ENCODE data around the gene KRTAP5-1. TPM values are rescaled to one million over a fixed set of nuclear protein-coding genes. Genes with fewer than 3 reads are reported as not detected.
A peak's percentile ranks its signal among the peaks of the same experiment; 100 is the strongest.

Gene KRTAP5-1
- total and polyA plus RNA-seq, 10 of the 15 experiments (the other 5 are each of a cell fraction or from before 2014, with no cell fraction given), result not detected

DNA sequence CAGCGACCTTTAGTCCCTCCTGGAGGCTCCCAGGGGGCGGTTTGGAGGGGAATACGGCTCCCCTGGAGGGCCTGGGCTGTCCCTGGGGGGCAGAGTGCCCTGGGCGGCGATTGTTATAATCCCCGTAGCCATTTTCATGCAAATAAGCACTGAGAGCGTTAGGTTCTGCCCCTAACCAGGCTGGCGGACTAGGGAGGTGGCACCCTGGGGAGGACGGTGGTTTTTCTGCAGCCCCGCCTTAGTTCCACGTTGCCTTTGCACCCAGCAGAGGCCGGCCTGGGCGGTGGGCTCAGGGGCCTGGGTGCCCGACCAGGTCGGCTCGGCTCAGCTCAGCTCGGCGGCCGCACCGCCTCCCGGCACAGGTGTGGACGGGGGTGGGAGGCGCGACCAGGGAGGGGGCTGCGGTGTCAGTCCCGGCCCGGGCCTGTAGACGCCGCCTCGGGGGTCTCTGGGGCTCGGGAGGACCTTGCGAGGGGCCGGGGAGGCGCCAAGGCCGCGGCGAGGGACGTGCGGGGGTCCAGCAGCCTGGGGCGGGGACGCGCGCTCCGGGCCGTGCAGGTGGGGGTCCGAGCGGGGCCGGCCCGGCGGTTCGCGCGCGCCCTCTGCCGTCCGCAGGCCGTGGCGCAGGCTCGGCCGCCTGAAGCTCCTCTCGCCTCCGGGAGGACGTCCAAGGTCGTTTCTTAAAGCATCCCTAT lies 10.7 kb downstream of the KRTAP5-1 start (continued):
- TF ChIP-seq, protein P1, sequence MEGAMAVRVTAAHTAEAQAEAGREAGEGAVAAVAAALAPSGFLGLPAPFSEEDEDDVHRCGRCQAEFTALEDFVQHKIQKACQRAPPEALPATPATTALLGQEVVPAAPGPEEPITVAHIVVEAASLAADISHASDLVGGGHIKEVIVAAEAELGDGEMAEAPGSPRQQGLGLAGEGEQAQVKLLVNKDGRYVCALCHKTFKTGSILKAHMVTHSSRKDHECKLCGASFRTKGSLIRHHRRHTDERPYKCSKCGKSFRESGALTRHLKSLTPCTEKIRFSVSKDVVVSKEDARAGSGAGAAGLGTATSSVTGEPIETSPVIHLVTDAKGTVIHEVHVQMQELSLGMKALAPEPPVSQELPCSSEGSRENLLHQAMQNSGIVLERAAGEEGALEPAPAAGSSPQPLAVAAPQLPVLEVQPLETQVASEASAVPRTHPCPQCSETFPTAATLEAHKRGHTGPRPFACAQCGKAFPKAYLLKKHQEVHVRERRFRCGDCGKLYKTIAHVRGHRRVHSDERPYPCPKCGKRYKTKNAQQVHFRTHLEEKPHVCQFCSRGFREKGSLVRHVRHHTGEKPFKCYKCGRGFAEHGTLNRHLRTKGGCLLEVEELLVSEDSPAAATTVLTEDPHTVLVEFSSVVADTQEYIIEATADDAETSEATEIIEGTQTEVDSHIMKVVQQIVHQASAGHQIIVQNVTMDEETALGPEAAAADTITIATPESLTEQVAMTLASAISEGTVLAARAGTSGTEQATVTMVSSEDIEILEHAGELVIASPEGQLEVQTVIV (IDR thresholded peaks at IDR 0.05; ENCODE audit: borderline replicate concordance, partially characterized antibody), result no peak
- no peak for TF ChIP-seq SMAD1 (IDR thresholded peaks at IDR 0.05; ENCODE audit: low read depth, partially characterized antibody)
- TF ChIP-seq TCF3 (IDR thresholded peaks at IDR 0.05; ENCODE audit: borderline replicate concordance, insufficient read depth, low read depth, low read length), result no peak
- 0 out of 2 replicates have a peak, but pooled peaks have one; percentile 25 for TF ChIP-seq IKZF1 (conservative IDR thresholded peaks at IDR 0.05)
- no peak for TF ChIP-seq ZZZ3 (IDR thresholded peaks at IDR 0.05; ENCODE audit: control insufficient read depth, insufficient read length, low read depth)
- TF ChIP-seq EED (IDR thresholded peaks at IDR 0.05; ENCODE audit: low read depth), result no peak
- 0 out of 2 replicates have a peak, but pooled peaks have one; percentile 22 for TF ChIP-seq SMARCA5 (IDR thresholded peaks at IDR 0.05)
- no peak for TF ChIP-seq MLLT1 (IDR thresholded peaks at IDR 0.05)
- TF ChIP-seq SIX5 (IDR thresholded peaks at IDR 0.05; ENCODE audit: low read depth, low read length, severe bottlenecking), result no peak
- TF ChIP-seq, protein P2, sequence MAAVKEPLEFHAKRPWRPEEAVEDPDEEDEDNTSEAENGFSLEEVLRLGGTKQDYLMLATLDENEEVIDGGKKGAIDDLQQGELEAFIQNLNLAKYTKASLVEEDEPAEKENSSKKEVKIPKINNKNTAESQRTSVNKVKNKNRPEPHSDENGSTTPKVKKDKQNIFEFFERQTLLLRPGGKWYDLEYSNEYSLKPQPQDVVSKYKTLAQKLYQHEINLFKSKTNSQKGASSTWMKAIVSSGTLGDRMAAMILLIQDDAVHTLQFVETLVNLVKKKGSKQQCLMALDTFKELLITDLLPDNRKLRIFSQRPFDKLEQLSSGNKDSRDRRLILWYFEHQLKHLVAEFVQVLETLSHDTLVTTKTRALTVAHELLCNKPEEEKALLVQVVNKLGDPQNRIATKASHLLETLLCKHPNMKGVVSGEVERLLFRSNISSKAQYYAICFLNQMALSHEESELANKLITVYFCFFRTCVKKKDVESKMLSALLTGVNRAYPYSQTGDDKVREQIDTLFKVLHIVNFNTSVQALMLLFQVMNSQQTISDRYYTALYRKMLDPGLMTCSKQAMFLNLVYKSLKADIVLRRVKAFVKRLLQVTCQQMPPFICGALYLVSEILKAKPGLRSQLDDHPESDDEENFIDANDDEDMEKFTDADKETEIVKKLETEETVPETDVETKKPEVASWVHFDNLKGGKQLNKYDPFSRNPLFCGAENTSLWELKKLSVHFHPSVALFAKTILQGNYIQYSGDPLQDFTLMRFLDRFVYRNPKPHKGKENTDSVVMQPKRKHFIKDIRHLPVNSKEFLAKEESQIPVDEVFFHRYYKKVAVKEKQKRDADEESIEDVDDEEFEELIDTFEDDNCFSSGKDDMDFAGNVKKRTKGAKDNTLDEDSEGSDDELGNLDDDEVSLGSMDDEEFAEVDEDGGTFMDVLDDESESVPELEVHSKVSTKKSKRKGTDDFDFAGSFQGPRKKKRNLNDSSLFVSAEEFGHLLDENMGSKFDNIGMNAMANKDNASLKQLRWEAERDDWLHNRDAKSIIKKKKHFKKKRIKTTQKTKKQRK (IDR thresholded peaks at IDR 0.05; ENCODE audit: low read depth, low read length), result no peak
- TF ChIP-seq FOXK2 (IDR thresholded peaks at IDR 0.05), result no peak
- no peak for TF ChIP-seq POLR2A (IDR thresholded peaks at IDR 0.05; ENCODE audit: low read depth, low read length)
- TF ChIP-seq SREBF2 (IDR thresholded peaks at IDR 0.05; ENCODE audit: low read length), result no peak
- TF ChIP-seq SUZ12 (IDR thresholded peaks at IDR 0.05; ENCODE audit: unreplicated experiment), result peak; percentile 91
- TF ChIP-seq CHD2 (IDR thresholded peaks at IDR 0.05; ENCODE audit: borderline replicate concordance, low read depth, low read length), result no peak
- no peak for TF ChIP-seq CEBPB (IDR thresholded peaks at IDR 0.05; ENCODE audit: borderline replicate concordance in 1 of 2, low read depth in 2 of 2, low read length in 2 of 2)
- TF ChIP-seq PRDM15 (CRISPR knock-in tag; IDR thresholded peaks at IDR 0.05), result no peak
- no peak for TF ChIP-seq PAX8 (IDR thresholded peaks at IDR 0.05)
- peak; percentile 71 for TF ChIP-seq GATAD2B (conservative IDR thresholded peaks at IDR 0.05; ENCODE audit: low read depth)
